Skeletal muscle cell (primary cell): ENCODE results near the gene NBL1.

ENCODE experiments used
- DNase-seq: peaks from one replicate; pipeline ENCODE4 v3.0.0-alpha.2; 2010; ENCODE audit warnings: low read depth
- H3K4me3 ChIP-seq: 2 replicates; pipeline ENCODE4 v1.5.1; 2011; ENCODE audit warnings: low read depth, mild to moderate bottlenecking, control low read depth, low read length, moderate library complexity

The NBL1 gene

GRCh38 chr1:19662313-19662712 is 18.2 kb downstream of the NBL1 start:
- no peak overlapping the region for H3K4me3 ChIP-seq
- DNase-seq: no peak

- peak within 1 kb of the TSS; percentile 32 for H3K4me3 ChIP-seq
Observed at GRCh38 chr1:19664453-19665185, 20.5 kb downstream of the NBL1 start, which contains the start of gene HTR6. HTR6 (plus strand) TSS chr1:19664875; CDS start chr1:19665754, 879 bp downstream.

GRCh38 chr1:19665186-19665495 is 21.0 kb downstream of the NBL1 start:
- DNase-seq: no peak
- no peak overlapping the region for H3K4me3 ChIP-seq

More at GRCh38 chr1:19664453-19665185, 20.5 kb downstream of the NBL1 start, which contains the start of gene HTR6:
- no peak for DNase-seq

- DNase-seq: no peak
- H3K4me3 ChIP-seq: no peak overlapping the region
Observed at GRCh38 chr1:19665496-19666465, 21.7 kb downstream of the NBL1 start.

- DNase-seq: no peak
- no peak overlapping the region for H3K4me3 ChIP-seq
Observed at GRCh38 chr1:19668888-19669287, 24.8 kb downstream of the NBL1 start.

- H3K4me3 ChIP-seq: no peak overlapping the region
- no peak for DNase-seq
Observed at GRCh38 chr1:19670787-19671186, 26.7 kb downstream of the NBL1 start.

- no peak for DNase-seq
- H3K4me3 ChIP-seq: no peak overlapping the region
Observed at GRCh38 chr1:19672237-19672636, 28.1 kb downstream of the NBL1 start.

GRCh38 chr1:19675797-19676196 is 31.7 kb downstream of the NBL1 start:
- H3K4me3 ChIP-seq: no peak overlapping the region
- DNase-seq: no peak

GRCh38 chr1:19676438-19676922 is 32.4 kb downstream of the NBL1 start:
- DNase-seq: peak; percentile 31
- no peak overlapping the region for H3K4me3 ChIP-seq

GRCh38 chr1:19678493-19678892 is 34.4 kb downstream of the NBL1 start:
- DNase-seq: no peak
- H3K4me3 ChIP-seq: no peak overlapping the region

- no peak for DNase-seq
- H3K4me3 ChIP-seq: no peak overlapping the region
Observed at GRCh38 chr1:19678931-19679453, 34.9 kb downstream of the NBL1 start.

- no peak overlapping the region for H3K4me3 ChIP-seq
Observed at GRCh38 chr1:19679691-19680090, 35.6 kb downstream of the NBL1 start.

GRCh38 chr1:19680644-19681043 is 36.5 kb downstream of the NBL1 start:
- H3K4me3 ChIP-seq: no peak overlapping the region
- DNase-seq: no peak

More at GRCh38 chr1:19679691-19680090, 35.6 kb downstream of the NBL1 start:
- no peak for DNase-seq

GRCh38 chr1:19682257-19682656 is 38.1 kb downstream of the NBL1 start:
- no peak overlapping the region for H3K4me3 ChIP-seq
- DNase-seq: peak; percentile 88

GRCh38 chr1:19682901-19683300 is 38.8 kb downstream of the NBL1 start:
- H3K4me3 ChIP-seq: no peak overlapping the region
- no peak for DNase-seq

GRCh38 chr1:19683351-19683750 is 39.2 kb downstream of the NBL1 start:
- no peak overlapping the region for H3K4me3 ChIP-seq
- DNase-seq: no peak

- H3K4me3 ChIP-seq: no peak overlapping the region
- no peak for DNase-seq
Observed at GRCh38 chr1:19684677-19685076, 40.6 kb downstream of the NBL1 start.

- no peak overlapping the region for H3K4me3 ChIP-seq
- no peak for DNase-seq
Observed at GRCh38 chr1:19685994-19686393, 41.9 kb downstream of the NBL1 start.

- DNase-seq: no peak
- H3K4me3 ChIP-seq: no peak overlapping the region
Observed at GRCh38 chr1:19687414-19687813, 43.3 kb downstream of the NBL1 start.
